AG09309 (cell line): ENCODE measurements around the gene MCTP1.

Experiments
- DNase-seq: peaks from one replicate; pipeline ENCODE4 v3.0.0-alpha.2; 2010; ENCODE audit warnings: low read depth
- H3K4me3 ChIP-seq: 2 replicates; pipeline ENCODE4 v1.5.1; 2011; ENCODE audit warnings: mild to moderate bottlenecking, low read depth, low read length, moderate library complexity; ENCODE audit not compliant: control insufficient read depth
- TF ChIP-seq, protein P1 (sequence below): IDR thresholded peaks from 2 replicates; pipeline ENCODE4 v1.5.1; 2011; ENCODE audit warnings: mild to moderate bottlenecking, low read depth, low read length, inconsistent platforms; ENCODE audit not compliant: insufficient read depth, control insufficient read depth; ENCODE audit errors: missing control alignments

The MCTP1 gene

DNA sequence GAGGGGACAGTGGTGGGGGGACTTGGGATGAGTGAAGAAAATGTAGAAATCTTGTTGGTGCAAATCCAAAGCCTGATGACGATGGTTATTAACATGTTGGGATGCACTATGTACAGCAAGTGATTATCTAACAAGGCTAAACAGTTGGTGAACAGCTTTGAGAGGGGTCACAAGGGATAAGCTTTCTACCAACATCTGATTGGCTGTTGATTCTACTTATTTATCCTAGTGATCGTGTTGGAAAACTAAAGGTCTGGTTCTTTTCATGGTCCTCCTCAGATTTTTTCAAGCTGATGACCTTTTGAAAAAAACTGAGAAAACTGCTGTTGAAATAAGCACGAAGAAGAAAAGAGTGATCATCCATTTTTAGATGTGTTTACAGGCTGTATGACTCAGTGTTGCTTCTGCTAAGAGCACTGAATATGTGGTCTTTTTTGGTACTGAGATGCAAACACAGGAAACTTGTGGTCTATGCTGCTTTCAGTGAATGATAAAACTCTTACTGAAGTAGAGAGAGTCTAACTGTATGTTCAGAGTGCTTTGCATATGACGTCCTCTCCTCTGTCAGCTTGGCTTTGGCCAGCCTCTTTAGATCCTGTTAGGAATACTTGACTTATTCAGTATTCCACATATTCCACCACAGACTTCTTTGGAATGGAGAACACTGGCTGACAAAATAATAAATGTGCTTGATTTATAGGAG is 491.6 kb downstream of the MCTP1 start:
- DNase-seq, result peak; percentile 67
- TF ChIP-seq, protein P1, sequence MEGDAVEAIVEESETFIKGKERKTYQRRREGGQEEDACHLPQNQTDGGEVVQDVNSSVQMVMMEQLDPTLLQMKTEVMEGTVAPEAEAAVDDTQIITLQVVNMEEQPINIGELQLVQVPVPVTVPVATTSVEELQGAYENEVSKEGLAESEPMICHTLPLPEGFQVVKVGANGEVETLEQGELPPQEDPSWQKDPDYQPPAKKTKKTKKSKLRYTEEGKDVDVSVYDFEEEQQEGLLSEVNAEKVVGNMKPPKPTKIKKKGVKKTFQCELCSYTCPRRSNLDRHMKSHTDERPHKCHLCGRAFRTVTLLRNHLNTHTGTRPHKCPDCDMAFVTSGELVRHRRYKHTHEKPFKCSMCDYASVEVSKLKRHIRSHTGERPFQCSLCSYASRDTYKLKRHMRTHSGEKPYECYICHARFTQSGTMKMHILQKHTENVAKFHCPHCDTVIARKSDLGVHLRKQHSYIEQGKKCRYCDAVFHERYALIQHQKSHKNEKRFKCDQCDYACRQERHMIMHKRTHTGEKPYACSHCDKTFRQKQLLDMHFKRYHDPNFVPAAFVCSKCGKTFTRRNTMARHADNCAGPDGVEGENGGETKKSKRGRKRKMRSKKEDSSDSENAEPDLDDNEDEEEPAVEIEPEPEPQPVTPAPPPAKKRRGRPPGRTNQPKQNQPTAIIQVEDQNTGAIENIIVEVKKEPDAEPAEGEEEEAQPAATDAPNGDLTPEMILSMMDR, result no peak
- no peak overlapping the region for H3K4me3 ChIP-seq

DNA sequence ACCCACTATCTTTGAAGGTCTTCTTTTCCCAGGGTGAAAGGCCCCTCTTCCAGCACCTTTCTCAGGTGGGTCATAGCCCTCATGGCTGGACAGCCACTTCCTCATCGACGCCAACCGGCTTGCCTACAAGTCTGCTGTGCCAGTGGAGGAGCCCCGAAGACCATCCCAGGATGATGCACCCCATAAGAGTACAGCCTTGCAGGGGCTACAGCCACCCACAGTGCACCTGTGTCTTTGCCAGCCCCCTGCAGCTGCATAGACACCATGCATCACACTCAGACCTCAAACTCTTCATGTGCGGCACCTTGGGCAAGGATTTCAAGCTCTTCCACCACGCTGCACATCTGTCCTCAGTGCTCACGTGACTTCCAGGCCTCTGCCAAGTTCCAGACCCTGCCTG is 493.1 kb downstream of the MCTP1 start:
- TF ChIP-seq, protein P1, result no peak
- DNase-seq, result no peak
- H3K4me3 ChIP-seq, result no peak overlapping the region

DNA sequence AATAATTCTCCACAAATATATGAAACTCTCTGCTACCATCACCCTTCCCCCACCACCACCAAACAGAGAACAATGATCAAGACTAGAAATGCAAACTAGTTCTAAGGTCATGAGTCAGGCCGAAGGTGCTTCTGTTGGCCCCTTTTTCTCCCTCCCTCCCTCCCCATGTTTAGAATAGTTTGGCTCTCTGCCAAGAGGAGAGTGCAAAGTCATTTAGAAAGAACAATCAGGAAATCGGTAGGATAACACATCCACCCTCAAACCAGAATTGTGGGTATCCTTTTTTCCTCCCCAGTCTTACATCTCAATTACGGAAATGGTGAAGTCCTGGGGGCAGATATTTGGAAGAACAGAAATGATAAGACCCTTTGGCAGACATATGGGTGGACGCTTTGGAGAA is 496.4 kb downstream of the MCTP1 start:
- H3K4me3 ChIP-seq, result no peak overlapping the region
- TF ChIP-seq, protein P1, result no peak
- no peak for DNase-seq

DNA sequence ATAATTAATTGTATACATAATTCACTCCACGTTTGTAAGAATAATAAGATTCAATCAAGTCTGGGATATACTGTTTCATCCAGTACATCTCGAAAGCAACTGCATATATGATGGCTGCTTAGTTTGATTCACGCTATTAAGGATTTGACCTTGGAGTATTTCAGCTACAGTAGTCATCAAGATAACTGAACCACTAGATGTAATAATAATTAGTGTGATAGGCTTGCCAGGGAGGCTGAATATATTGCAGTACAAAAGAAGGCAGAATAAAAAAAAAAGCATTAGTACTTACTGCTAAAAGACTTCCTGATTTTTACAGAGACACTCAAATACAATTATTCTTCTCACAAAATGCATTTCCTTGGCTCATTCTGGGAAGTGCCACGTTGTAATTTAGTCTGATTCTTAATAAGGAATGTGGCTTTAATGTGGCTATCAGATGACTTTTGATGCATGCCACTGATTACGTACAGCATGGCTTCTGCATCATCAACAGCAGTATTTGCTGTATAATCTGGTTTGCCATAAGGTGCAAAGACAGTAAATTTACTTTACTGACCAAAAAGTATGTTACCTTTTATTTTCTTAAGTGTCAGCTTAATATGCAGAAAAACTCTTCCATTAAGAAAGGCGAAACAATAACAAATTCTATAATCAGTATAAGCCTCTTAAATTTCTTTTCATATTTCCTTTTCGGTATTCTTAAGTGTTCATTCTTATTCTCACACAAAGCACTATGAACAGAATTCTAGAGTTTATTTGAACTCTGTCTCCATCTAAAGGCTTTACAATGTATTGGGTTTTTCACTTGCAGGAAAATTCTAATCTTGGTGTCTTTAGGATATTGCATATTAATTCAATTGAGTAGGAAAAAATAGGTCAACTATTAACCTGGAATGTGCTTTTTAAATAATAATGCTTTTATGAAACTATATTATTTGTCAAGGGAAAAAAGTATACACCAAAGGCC is 500.1 kb downstream of the MCTP1 start:
- no peak for DNase-seq
- H3K4me3 ChIP-seq, result no peak overlapping the region
- TF ChIP-seq, protein P1, result peak; percentile 26

DNA sequence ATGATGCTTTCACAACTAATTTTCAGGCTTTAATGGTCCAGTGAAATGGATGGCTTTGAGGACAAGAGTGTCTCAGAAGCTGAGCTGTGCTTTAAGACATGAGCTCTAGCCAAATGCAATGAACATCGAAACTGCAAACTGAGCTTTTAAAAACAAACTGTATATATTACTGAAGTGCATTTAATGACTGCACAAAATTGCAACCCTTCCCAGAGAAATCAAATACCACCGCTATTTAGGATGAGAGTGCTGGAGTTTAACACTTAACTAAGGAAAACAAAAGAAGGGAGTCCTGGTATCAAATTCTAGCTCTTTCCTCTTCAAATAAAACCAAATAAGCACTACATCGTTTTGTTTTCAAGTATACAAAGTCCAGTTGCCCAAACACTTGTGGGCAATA is 502.5 kb downstream of the MCTP1 start:
- TF ChIP-seq, protein P1, result no peak
- no peak for DNase-seq
- H3K4me3 ChIP-seq, result no peak overlapping the region

DNA sequence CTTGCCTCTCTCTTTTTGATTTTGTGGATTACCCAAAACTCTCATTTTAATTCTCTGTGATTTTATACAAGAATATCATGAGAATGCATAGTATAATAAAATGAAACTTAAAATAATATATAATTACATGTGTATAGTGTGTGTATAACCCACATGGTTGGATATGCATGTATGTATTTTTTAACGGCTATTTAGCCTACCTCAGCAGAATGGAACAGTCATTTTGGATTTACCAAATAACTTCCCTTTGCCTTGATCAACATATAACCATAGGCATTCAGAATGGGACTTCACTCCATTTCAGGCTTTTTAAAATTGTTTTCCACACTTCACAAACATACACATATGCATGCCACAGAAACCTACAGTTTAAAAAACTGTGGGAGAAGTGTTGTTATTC is 505.2 kb downstream of the MCTP1 start:
- H3K4me3 ChIP-seq, result no peak overlapping the region
- no peak for DNase-seq
- TF ChIP-seq, protein P1, result no peak
